GM23248 (cell line): ENCODE results near the gene SLC16A2. TPM values are rescaled to one million over a fixed set of nuclear protein-coding genes. Genes with fewer than 3 reads are reported as not detected.
A peak's percentile ranks its signal among the peaks of the same experiment; 100 is the strongest.

Experiments used
- DNase-seq: peaks from one replicate; pipeline ENCODE4 v3.0.0-alpha.2; 2015
- H2AFZ ChIP-seq: fragments of 200-600 bp; sonication (generic); 2 replicates; pipeline ENCODE4 v1.6.1; 2016; ENCODE audit warnings: antibody characterized with exemption
- H3F3A ChIP-seq: fragments of 200-600 bp; sonication (generic); 2 replicates; pipeline ENCODE4 v1.6.1; 2016; ENCODE audit warnings: mild to moderate bottlenecking, antibody characterized with exemption, mixed run types; ENCODE audit not compliant: insufficient read depth
- H3K27ac ChIP-seq: fragments of 200-600 bp; sonication (generic); 2 replicates; pipeline ENCODE4 v1.5.1; 2016; ENCODE audit warnings: mild to moderate bottlenecking
- H3K27me3 ChIP-seq: fragments of 200-600 bp; sonication (generic); replicated peaks from 2 replicates; pipeline ENCODE4 v1.6.1; 2016; ENCODE audit warnings: mild to moderate bottlenecking; ENCODE audit not compliant: insufficient read depth
- H3K36me3 ChIP-seq: fragments of 200-600 bp; sonication (generic); 2 replicates; pipeline ENCODE4 v1.6.1; 2016; ENCODE audit warnings: low read depth, mild to moderate bottlenecking
- H3K4me1 ChIP-seq: fragments of 200-600 bp; sonication (generic); 2 replicates; pipeline ENCODE4 v1.6.1; 2016; ENCODE audit warnings: mild to moderate bottlenecking; ENCODE audit not compliant: insufficient read depth
- H3K4me2 ChIP-seq: fragments of 200-600 bp; sonication (generic); one replicate; pipeline ENCODE4 v1.6.1; 2016; ENCODE audit warnings: mild to moderate bottlenecking; ENCODE audit not compliant: unreplicated experiment
- H3K4me3 ChIP-seq: fragments of 200-600 bp; sonication (generic); 2 replicates; pipeline ENCODE4 v1.5.1; 2016; ENCODE audit warnings: mild to moderate bottlenecking
- H3K79me2 ChIP-seq: fragments of 200-600 bp; sonication (generic); 2 replicates; pipeline ENCODE4 v1.6.1; 2016; ENCODE audit warnings: mild to moderate bottlenecking; ENCODE audit not compliant: insufficient read depth
- H3K9ac ChIP-seq: fragments of 200-600 bp; sonication (generic); 2 replicates; pipeline ENCODE4 v1.6.1; 2016; ENCODE audit warnings: mild to moderate bottlenecking
- H3K9me2 ChIP-seq: fragments of 200-600 bp; sonication (generic); 2 replicates; pipeline ENCODE4 v1.6.1; 2016; ENCODE audit warnings: mixed run types, mild to moderate bottlenecking, moderate library complexity; ENCODE audit not compliant: insufficient read depth
- H3K9me3 ChIP-seq: fragments of 200-600 bp; sonication (generic); one replicate; pipeline ENCODE4 v1.6.1; 2017; ENCODE audit warnings: low read depth
- H4K20me1 ChIP-seq: fragments of 200-600 bp; sonication (generic); 2 replicates; pipeline ENCODE4 v1.6.0; 2016; ENCODE audit not compliant: insufficient read depth
- EZH2 ChIP-seq: fragments of 200-600 bp; sonication (generic); IDR thresholded peaks from 2 replicates; pipeline ENCODE4 v1.6.1; 2018; ENCODE audit warnings: antibody characterized with exemption, mild to moderate bottlenecking; ENCODE audit not compliant: insufficient read depth, poor library complexity, severe bottlenecking
- EZH2phosphoT487 ChIP-seq: fragments of 200-600 bp; sonication (generic); IDR thresholded peaks from 2 replicates; pipeline ENCODE4 v1.6.1; 2018; ENCODE audit warnings: antibody characterized with exemption, moderate library complexity, mild to moderate bottlenecking, low read depth; ENCODE audit not compliant: insufficient read depth
- WGBS, 2 experiments: methylation state at CpG; one replicate each; pipeline ENCODE4 v1.1.6; 2015 to 2017; ENCODE audit warnings: low lambda C conversion rate in 2 of 2, low coverage in 1 of 2; ENCODE audit errors: missing lambda C conversion rate in 2 of 2; 5-methylcytosine and 5-hydroxymethylcytosine counted together
- in situ Hi-C: fragments of 300-500 bp; cut with MboI; formaldehyde crosslinking; loops from 2 replicates; pipeline ENCODE4 v1.15.0; 2020
- polyA plus RNA-seq: library from polyadenylated mRNA; unstranded; fragments of >200 nt; fragmentation: Nextera tagmentation; extraction: Ambion mirVana; gene quantifications from 2 replicates; pipeline ENCODE4 v1.2.1, GENCODE V29; 2016
- total RNA-seq: library from RNA; depleted of rRNA; stranded (reverse); fragments of >200 nt; shearing (Covaris generic); gene quantifications from 2 replicates; pipeline ENCODE4 v1.2.3, GENCODE V29; 2014

The SLC16A2 gene
- total and polyA plus RNA-seq, 2 experiments from 2014 or later = 53.0 to 55.6 TPM

- Histone ChIP-seq H3K27ac (peak overlapping the region; percentile 81), H3K36me3 (no peaks in the 10 kb centered on the region), H4K20me1 (no peaks in the 10 kb centered on the region), H3F3A (peaks cover 3% of the 10 kb centered on the region; the same call in 1 of the 2 replicates), H3K4me3 (peak overlapping the region; percentile 79), H3K27me3 (no peaks in the 10 kb centered on the region), H3K9me2 (no peaks in the 10 kb centered on the region), H2AFZ (peak overlapping the region; percentile 87), H3K4me2 (peak overlapping the region; percentile 86), H3K79me2 (peaks cover 47% of the 10 kb centered on the region), H3K4me1 (peaks cover 5% of the 10 kb centered on the region; the same call in 1 of the 2 replicates), H3K9ac (peak overlapping the region; percentile 83), H3K9me3 (no peaks in the 10 kb centered on the region)
- in situ Hi-C loops = no loop called here
- DNase-seq = peak; percentile 80
- WGBS, 2 experiments = 1 to 9% methylated on average over 9 to 19 of the region's 44 CpGs
- TF ChIP-seq EZH2 = no peak
- no peak for TF ChIP-seq EZH2phosphoT487
Measured at GRCh38 chrX:74422576-74423288, 1.4 kb downstream of the SLC16A2 start.

GRCh38 chrX:74423289-74423998, 2.2 kb downstream of the SLC16A2 start:
- Histone ChIP-seq H3K4me2 (peak overlapping the region; percentile 86), H3K9me2 (no peaks in the 10 kb centered on the region), H3K9me3 (no peaks in the 10 kb centered on the region), H3K4me1 (peaks cover 5% of the 10 kb centered on the region; the same call in 1 of the 2 replicates), H3K27ac (peak overlapping the region; percentile 81), H4K20me1 (no peaks in the 10 kb centered on the region), H3K79me2 (peaks cover 49% of the 10 kb centered on the region), H3K9ac (peak overlapping the region; percentile 83), H2AFZ (peak overlapping the region; percentile 87; the same call in 1 of the 2 replicates), H3K36me3 (no peaks in the 10 kb centered on the region), H3K27me3 (no peaks in the 10 kb centered on the region), H3K4me3 (peak overlapping the region; percentile 79), H3F3A (peaks cover 3% of the 10 kb centered on the region; the same call in 1 of the 2 replicates)
- DNase-seq = peak; percentile 7
- 53 to 64% methylated on average over 5 of the region's 6 CpGs for WGBS, 2 experiments
- in situ Hi-C loops = no loop called here
- TF ChIP-seq EZH2phosphoT487 (no peak), EZH2 (no peak)

DNA sequence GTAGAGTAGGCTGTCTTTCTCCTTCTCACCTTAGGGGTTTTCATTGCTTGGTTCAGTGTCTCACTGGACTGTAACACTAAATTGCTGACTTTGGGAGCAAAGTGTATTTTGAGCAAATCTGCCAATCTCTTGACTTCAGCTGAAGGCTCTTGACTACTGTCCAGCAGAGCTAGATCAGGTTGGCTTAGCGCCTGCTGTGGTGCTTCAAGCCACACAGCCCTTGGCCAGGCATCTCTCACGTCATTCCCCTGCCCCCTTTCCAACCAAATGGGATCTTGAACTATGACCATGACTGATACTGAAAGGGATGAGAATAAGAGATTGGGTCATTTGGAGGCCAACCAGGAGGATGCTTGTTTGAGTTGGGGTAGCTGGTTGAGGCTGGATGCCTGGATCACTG, 4.8 kb downstream of the SLC16A2 start:
- Histone ChIP-seq H3K9me3 (no peaks in the 10 kb centered on the region), H3K36me3 (no peaks in the 10 kb centered on the region), H3K27ac (no peak overlapping the region), H3K4me2 (no peak overlapping the region), H3K4me3 (no peak overlapping the region), H3K9ac (no peak overlapping the region), H2AFZ (no peak overlapping the region), H3F3A (peaks cover under 1% of the 10 kb centered on the region; the same call in 1 of the 2 replicates), H3K9me2 (no peaks in the 10 kb centered on the region), H4K20me1 (no peaks in the 10 kb centered on the region), H3K27me3 (no peaks in the 10 kb centered on the region), H3K4me1 (peaks cover 5% of the 10 kb centered on the region; the same call in 1 of the 2 replicates), H3K79me2 (peaks cover 70% of the 10 kb centered on the region)
- no peak for DNase-seq
- 100% methylated on average over 2 of the region's 2 CpGs for WGBS, 2 experiments
- in situ Hi-C loops = no loop called here
- no peak for TF ChIP-seq EZH2

DNA sequence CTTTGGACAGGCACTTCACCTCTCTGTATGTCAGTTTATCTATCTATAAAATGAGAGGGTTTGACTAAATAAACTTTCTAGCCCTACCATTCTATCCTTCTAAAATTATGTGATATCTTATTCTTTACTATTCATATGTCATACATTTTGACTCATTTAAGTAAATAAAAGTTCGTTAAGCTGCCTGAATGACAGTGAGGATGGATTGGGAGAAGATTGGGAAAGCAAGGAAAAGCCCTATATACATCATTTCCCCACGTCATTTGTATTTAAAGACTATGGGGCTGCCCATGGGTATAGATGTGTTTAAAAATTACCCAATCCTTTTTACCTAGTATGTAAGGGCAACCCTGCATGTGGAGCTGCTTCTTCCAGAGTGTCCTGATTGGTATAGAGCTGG, 5.3 kb downstream of the SLC16A2 start:
- no peaks in the 10 kb centered on the region for H3K36me3 ChIP-seq
- H3K9me3 ChIP-seq = no peaks in the 10 kb centered on the region
- H3K27ac ChIP-seq = no peak overlapping the region
- TF ChIP-seq EZH2phosphoT487 (no peak), EZH2 (no peak)
- H3F3A ChIP-seq = no peaks in the 10 kb centered on the region
- in situ Hi-C loops = no loop called here
- 98 to 100% methylated on average over 2 of the region's 2 CpGs for WGBS, 2 experiments
- no peak for DNase-seq
- H3K4me2 ChIP-seq = no peak overlapping the region
- H2AFZ ChIP-seq = no peak overlapping the region
- H3K27me3 ChIP-seq = no peaks in the 10 kb centered on the region
- H3K9ac ChIP-seq = no peak overlapping the region
- no peaks in the 10 kb centered on the region for H3K9me2 ChIP-seq
- H3K4me3 ChIP-seq = no peak overlapping the region
- H3K79me2 ChIP-seq = peaks cover 75% of the 10 kb centered on the region
- H4K20me1 ChIP-seq = no peaks in the 10 kb centered on the region
- peaks cover 5% of the 10 kb centered on the region; the same call in 1 of the 2 replicates for H3K4me1 ChIP-seq
